ENCODE data around the gene MAP6. TPM values are rescaled to one million over a fixed set of nuclear protein-coding genes. Genes with fewer than 3 reads are reported as not detected.

Gene MAP6
- total RNA-seq, 1 donor from 2014 or later = 30.5 TPM

DNA sequence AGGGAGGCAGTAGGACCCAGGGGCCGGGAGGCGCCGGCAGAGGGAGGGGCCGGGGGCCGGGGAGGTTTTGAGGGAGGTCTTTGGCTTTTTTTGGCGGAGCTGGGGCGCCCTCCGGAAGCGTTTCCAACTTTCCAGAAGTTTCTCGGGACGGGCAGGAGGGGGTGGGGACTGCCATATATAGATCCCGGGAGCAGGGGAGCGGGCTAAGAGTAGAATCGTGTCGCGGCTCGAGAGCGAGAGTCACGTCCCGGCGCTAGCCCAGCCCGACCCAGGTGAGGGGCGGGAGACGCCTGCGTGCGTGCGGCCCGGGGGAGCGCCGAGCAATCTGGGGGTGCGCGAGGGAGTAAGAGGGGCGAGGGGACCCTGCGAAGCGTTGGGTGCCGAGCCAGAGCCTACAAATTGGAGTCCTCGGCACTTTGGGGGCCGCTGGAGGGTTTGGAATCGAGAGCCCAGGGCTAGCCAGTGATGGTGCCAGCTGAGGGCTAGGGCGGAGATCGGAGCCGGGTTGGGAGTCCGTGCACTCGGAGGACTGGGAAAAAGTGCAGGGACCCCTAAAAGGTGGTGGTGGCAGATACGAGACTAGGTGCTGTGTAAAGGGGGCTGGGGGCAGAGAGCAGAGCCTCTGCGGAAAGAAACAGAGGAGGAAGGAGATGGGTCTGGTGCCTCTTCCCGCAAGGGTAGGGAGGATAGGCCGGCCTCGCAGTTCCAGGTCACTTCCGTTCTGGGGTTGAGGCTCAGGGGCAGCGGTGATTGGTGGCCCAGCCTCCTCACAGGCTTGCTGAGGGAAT, 106.6 kb downstream of the MAP6 start, which contains the start of gene SERPINH1:
TSS of gene SERPINH1 (plus strand) at position 206 of the 788 bp plus-strand sequence. CDS start 4,097 bp downstream, outside the sequence.
- Mint-ChIP-seq H3K27ac (peak within 1 kb of the TSS; percentile 98), H3K4me3 (peak within 1 kb of the TSS; percentile 100), H3K9me3 (no peaks in the 10 kb centered on the region), H3K36me3 (peaks cover 5% of the 10 kb centered on the region), H3K4me1 (ENCODE audit: unreplicated experiment) (peaks cover 44% of the 10 kb centered on the region), H3K27me3 (no peaks in the 10 kb centered on the region)
- TF ChIP-seq, protein P1, sequence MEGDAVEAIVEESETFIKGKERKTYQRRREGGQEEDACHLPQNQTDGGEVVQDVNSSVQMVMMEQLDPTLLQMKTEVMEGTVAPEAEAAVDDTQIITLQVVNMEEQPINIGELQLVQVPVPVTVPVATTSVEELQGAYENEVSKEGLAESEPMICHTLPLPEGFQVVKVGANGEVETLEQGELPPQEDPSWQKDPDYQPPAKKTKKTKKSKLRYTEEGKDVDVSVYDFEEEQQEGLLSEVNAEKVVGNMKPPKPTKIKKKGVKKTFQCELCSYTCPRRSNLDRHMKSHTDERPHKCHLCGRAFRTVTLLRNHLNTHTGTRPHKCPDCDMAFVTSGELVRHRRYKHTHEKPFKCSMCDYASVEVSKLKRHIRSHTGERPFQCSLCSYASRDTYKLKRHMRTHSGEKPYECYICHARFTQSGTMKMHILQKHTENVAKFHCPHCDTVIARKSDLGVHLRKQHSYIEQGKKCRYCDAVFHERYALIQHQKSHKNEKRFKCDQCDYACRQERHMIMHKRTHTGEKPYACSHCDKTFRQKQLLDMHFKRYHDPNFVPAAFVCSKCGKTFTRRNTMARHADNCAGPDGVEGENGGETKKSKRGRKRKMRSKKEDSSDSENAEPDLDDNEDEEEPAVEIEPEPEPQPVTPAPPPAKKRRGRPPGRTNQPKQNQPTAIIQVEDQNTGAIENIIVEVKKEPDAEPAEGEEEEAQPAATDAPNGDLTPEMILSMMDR (conservative IDR thresholded peaks at IDR 0.05) = no peak
- DNase-seq (ENCODE audit: extremely low spot score, unreplicated experiment) = peak; percentile 82

DNA sequence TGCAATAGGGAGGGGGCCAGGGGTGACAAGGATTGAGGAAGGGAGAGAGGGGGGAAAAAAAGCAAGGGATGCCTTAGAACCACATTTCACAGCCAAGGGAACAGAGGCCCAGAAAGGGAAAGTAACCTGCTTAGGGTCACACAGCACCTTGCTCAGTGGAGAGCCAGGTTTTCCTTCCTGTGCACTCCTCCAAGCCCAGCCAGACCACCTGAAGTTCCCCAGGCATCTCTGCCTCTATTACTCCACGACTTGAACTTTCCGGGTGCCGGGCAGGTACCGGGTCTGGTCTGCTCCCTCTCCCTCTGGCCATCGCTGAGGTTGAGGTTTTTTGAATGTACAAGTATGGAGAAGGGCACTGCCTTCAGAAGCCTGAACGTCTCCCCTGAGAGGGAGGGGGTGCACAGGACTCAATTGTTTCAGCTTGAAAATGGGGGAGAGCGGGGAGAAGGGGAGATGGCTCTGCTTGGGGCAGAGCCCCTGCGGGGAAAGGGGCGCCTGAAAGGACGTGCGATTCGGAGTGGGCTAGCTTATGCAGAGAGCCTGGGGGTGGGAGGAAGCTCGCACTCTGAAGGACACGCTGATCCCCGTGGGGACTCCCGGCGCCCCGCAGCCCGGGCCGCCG, 107.3 kb downstream of the MAP6 start:
- H3K36me3 Mint-ChIP-seq = peaks cover 5% of the 10 kb centered on the region
- peaks cover 49% of the 10 kb centered on the region for H3K4me1 Mint-ChIP-seq (ENCODE audit: unreplicated experiment)
- no peaks in the 10 kb centered on the region for H3K9me3 Mint-ChIP-seq
- H3K4me3 Mint-ChIP-seq = peak overlapping the region; percentile 100
- TF ChIP-seq, protein P1 (conservative IDR thresholded peaks at IDR 0.05) = no peak
- no peaks in the 10 kb centered on the region for H3K27me3 Mint-ChIP-seq
- peak overlapping the region; percentile 98 for H3K27ac Mint-ChIP-seq
- no peak for DNase-seq (ENCODE audit: extremely low spot score, unreplicated experiment)

DNA sequence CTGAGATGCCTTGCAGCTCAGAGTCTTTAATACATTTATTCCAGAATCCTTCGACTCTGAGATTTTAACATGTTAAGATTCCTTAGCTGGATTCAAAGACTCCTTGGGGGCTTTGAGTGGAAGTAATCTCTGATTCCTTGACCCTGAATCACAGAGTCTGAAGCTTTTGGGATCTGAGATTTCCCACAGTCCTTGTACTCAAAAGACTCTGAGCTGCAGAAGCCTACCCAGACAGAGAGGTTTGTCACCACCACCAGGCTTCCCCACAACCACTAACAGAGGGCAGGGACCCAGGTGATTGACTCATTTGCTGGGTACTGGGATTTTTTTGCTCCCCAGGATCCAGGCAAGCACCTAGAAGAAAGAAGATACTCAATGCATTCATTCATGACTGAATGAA, 108.2 kb downstream of the MAP6 start:
- no peak for DNase-seq (ENCODE audit: extremely low spot score, unreplicated experiment)
- Mint-ChIP-seq H3K4me1 (ENCODE audit: unreplicated experiment) (peaks cover 44% of the 10 kb centered on the region), H3K36me3 (peaks cover 1% of the 10 kb centered on the region), H3K9me3 (no peaks in the 10 kb centered on the region), H3K27me3 (no peaks in the 10 kb centered on the region), H3K27ac (peak overlapping the region; percentile 68), H3K4me3 (peak overlapping the region; percentile 100)
- TF ChIP-seq, protein P1 (conservative IDR thresholded peaks at IDR 0.05) = no peak

DNA sequence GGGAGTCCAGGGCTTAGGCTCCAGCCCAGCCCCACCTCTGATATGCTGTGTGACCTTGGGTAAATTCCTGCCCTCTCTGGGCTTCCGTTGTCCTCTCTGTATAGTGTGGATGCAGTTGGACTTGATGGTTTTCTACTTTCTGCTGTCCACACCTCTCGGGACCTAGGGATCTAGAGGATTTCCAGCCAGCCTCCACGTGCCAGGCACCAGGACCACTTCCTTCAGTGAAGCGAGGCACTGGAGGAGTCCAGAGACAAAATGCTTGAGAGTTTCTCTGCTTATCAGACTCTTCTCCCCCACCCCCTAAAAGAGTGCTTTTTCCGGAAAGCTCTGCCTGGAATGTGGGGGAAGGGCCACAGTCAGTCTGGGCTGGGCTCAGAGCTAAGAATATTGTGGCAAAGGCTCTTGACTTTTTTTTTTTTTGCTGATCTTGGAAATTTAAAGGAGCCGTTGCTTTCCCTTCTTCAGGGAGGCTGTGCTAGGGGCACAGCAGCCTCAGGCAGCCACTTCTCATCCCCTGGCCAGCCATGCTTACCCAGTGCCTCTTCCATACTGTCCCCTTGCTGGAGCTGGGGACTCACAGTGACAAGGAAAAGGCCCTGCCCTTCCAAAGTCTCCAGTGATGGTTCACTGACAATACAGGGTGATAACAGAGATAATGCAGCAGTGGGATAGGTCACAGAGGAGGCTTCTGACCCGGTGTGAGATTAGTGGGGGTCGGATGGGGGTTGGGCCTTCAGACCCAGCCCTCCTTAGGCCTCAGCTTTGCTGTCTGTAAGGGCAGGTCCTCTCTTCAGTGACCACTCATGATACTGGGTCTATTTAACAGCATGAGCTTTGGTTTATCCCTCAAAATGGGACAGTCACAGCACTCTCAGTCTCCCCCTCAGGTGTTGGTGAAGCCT, 109.6 kb downstream of the MAP6 start:
- H3K4me3 Mint-ChIP-seq = peak overlapping the region; percentile 74
- peaks cover 44% of the 10 kb centered on the region for H3K4me1 Mint-ChIP-seq (ENCODE audit: unreplicated experiment)
- no peak for DNase-seq (ENCODE audit: extremely low spot score, unreplicated experiment)
- H3K9me3 Mint-ChIP-seq = no peaks in the 10 kb centered on the region
- H3K36me3 Mint-ChIP-seq = no peaks in the 10 kb centered on the region
- H3K27me3 Mint-ChIP-seq = no peaks in the 10 kb centered on the region
- peak overlapping the region; percentile 68 for H3K27ac Mint-ChIP-seq
- TF ChIP-seq, protein P1 (conservative IDR thresholded peaks at IDR 0.05) = no peak

Measured in type B pancreatic cell (in vitro differentiated cells).